ENCODE data around the gene PGAM2.

DNA sequence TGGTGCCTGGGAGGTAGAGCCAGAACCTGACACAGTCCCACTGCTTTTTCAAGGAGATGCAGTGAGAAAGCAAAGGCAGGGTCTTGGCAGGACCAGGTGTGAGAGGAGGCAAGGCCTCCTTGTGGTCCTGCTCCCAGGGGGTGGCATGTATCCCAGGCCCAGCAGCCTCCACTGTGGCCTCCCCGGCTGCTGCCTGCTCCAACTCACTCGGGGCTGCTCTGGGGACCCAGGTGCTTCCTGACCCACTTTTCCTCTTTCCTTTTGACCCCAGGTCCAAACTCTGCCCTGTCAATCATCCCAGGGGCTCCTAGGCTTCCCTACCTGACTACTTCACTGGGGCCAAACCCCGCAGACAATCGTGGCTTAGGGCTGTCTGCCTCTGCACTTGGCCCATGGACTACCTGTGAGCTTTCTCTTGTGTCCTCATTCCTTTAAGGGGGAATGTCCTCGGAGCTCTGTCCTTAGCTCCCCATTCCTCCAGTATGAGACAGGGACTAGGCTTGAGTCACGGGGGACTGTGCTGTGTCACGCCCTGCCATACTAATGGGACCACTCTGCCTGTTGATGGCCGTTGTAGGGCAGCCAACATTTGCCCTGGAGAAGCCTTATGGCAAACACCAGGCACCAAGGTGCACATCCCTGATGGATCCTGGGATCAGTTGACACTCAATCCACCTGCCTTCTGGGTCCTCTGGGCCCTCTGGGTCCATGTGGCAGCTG is 37.6 kb upstream of the PGAM2 start:
- TF ChIP-seq, protein P1, sequence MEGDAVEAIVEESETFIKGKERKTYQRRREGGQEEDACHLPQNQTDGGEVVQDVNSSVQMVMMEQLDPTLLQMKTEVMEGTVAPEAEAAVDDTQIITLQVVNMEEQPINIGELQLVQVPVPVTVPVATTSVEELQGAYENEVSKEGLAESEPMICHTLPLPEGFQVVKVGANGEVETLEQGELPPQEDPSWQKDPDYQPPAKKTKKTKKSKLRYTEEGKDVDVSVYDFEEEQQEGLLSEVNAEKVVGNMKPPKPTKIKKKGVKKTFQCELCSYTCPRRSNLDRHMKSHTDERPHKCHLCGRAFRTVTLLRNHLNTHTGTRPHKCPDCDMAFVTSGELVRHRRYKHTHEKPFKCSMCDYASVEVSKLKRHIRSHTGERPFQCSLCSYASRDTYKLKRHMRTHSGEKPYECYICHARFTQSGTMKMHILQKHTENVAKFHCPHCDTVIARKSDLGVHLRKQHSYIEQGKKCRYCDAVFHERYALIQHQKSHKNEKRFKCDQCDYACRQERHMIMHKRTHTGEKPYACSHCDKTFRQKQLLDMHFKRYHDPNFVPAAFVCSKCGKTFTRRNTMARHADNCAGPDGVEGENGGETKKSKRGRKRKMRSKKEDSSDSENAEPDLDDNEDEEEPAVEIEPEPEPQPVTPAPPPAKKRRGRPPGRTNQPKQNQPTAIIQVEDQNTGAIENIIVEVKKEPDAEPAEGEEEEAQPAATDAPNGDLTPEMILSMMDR (IDR thresholded peaks at IDR 0.05): no peak
- TF ChIP-seq POLR2AphosphoS5 (IDR thresholded peaks at IDR 0.05): no peak

All from prostate gland (tissue), 2 donors.